ENCODE measurements around the gene SHB.

DNA sequence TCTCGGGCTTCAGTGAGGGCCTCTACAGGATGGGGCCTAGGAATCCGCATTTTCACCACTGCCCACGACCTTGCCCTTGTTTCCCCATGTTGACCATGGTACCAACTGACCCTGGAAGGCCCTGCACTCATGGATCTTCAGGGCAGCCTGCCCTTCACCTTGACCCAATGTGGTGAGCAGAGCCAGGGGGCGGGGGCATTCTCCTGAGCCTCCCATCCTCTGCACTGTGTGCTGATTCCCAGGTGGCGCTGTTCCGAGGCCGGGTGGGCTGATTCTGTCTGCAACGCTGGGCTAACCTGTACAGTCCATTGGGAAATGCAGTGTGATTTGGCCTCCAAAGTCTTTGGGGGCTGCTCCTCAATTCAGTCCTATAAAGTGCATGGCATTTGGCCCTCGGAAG lies 68.7 kb downstream of the SHB start:
- no peak for TF ChIP-seq CTCF (IDR thresholded peaks at IDR 0.05; ENCODE audit: extremely low read depth in 1 of 2, insufficient read depth in 1 of 2, low read depth in 1 of 2, low read length in 2 of 2)
- no peak for TF ChIP-seq POLR2A (IDR thresholded peaks at IDR 0.05; ENCODE audit: low read depth, low read length)
- no peak for TF ChIP-seq EZH2 (IDR thresholded peaks at IDR 0.05; ENCODE audit: borderline replicate concordance, low read depth, low read length, severe bottlenecking)

All from endothelial cell of umbilical vein (primary cell).